ENCODE results near the gene AKT3. TPM values are rescaled to one million over a fixed set of nuclear protein-coding genes. Genes with fewer than 3 reads are reported as not detected.

AKT3 gene
- total and polyA plus RNA-seq, 2 experiments from 2014 or later, result 4.5 to 18.5 TPM

DNA sequence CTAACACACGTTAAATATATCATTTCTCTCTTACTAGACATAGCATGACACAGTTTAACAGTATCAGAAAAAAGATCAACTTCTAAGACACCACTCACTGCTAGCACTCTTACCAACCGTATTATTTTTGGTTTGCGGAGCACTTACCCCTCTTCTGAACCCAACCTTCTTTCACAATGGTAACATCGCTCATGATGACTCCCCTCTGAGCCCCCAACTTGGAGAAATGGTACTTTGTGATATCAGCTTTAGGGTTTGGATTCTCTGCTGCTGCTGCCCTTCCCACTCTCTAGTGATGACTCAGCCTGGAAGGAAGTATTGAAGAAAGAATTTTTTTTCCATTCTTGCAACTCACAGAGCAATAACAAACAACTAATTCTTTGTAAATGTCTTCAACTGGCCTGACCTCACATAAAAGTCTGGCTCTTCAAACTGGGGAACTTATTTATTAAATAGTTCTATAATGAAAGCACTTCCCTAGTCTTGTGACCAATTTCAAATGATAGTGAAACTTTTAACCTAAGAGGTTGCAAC, 7.0 kb downstream of the AKT3 start (continued):
- TF ChIP-seq, protein P1, sequence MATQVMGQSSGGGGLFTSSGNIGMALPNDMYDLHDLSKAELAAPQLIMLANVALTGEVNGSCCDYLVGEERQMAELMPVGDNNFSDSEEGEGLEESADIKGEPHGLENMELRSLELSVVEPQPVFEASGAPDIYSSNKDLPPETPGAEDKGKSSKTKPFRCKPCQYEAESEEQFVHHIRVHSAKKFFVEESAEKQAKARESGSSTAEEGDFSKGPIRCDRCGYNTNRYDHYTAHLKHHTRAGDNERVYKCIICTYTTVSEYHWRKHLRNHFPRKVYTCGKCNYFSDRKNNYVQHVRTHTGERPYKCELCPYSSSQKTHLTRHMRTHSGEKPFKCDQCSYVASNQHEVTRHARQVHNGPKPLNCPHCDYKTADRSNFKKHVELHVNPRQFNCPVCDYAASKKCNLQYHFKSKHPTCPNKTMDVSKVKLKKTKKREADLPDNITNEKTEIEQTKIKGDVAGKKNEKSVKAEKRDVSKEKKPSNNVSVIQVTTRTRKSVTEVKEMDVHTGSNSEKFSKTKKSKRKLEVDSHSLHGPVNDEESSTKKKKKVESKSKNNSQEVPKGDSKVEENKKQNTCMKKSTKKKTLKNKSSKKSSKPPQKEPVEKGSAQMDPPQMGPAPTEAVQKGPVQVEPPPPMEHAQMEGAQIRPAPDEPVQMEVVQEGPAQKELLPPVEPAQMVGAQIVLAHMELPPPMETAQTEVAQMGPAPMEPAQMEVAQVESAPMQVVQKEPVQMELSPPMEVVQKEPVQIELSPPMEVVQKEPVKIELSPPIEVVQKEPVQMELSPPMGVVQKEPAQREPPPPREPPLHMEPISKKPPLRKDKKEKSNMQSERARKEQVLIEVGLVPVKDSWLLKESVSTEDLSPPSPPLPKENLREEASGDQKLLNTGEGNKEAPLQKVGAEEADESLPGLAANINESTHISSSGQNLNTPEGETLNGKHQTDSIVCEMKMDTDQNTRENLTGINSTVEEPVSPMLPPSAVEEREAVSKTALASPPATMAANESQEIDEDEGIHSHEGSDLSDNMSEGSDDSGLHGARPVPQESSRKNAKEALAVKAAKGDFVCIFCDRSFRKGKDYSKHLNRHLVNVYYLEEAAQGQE (IDR thresholded peaks at IDR 0.05; ENCODE audit: unreplicated experiment), result no peak
- no peak for TF ChIP-seq EZH2phosphoT487 (IDR thresholded peaks at IDR 0.05; ENCODE audit: unreplicated experiment)

DNA sequence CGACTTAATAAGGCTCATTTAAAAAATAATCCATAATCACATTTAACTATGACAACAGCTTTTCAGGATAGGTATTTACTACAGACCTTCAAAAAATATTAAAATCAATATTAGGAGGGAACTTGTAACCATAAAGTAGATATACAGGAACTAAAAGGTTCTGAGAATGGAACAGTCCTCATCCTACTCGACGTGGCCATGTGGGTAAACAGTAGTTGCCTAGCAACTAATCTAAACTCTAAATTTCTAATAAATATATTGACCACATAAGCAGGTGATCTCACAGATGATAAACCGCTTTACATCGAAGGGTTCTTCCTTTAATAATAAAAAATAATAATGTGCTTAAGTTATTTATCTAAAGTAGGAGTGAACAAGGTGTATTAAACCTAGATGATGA, 7.9 kb downstream of the AKT3 start:
- peaks cover 58% of the 10 kb centered on the region for H3K79me2 ChIP-seq (replicated peaks; ENCODE audit: insufficient read depth)
- DNase-seq (ENCODE audit: low spot score) (no peak), ATAC-seq (no peak)
- H3F3A ChIP-seq (replicated peaks; ENCODE audit: low read depth), result no peaks in the 10 kb centered on the region
- Mint-ChIP-seq H3K9me3 (no peaks in the 10 kb centered on the region; the same call in 2 of the 3 replicates), H3K4me1 (peaks cover 8% of the 10 kb centered on the region), H3K27ac (no peak overlapping the region), H3K36me3 (ENCODE audit: low read depth) (peaks cover 6% of the 10 kb centered on the region; the same call in 2 of the 3 replicates), H3K4me3 (no peak overlapping the region), H3K27me3 (ENCODE audit: insufficient read depth, low read depth, poor library complexity) (no peaks in the 10 kb centered on the region)
- no peaks in the 10 kb centered on the region for H3K27me3 ChIP-seq (ENCODE audit: insufficient read depth)
- H3K4me1 ChIP-seq (ENCODE audit: insufficient read depth), result no peaks in the 10 kb centered on the region
- H3K36me3 ChIP-seq (ENCODE audit: insufficient read depth), result no peaks in the 10 kb centered on the region
- no peak overlapping the region for H3K27ac ChIP-seq (ENCODE audit: low read depth)
- H3K4me2 ChIP-seq, result no peak overlapping the region
- no peaks in the 10 kb centered on the region; the same call in 1 of the 2 replicates for H4K20me1 ChIP-seq (replicated peaks; ENCODE audit: insufficient read depth)
- no peaks in the 10 kb centered on the region for H3K9me2 ChIP-seq (ENCODE audit: insufficient read depth)
- H2AFZ ChIP-seq, result no peak overlapping the region
- no peak overlapping the region for H3K4me3 ChIP-seq
- TF ChIP-seq JUNB (IDR thresholded peaks at IDR 0.05; ENCODE audit: unreplicated experiment) (no peak), ZNF114 (CRISPR knock-in tag; IDR thresholded peaks at IDR 0.05) (no peak), CREB1 (CRISPR knock-in tag; IDR thresholded peaks at IDR 0.05; ENCODE audit: low read depth) (no peak), EZH2phosphoT487 (IDR thresholded peaks at IDR 0.05; ENCODE audit: unreplicated experiment) (no peak), EZH2 (IDR thresholded peaks at IDR 0.05; ENCODE audit: low read depth, unreplicated experiment) (no peak), STAT1 (IDR thresholded peaks at IDR 0.05; ENCODE audit: unreplicated experiment) (no peak), ZNF462 (CRISPR knock-in tag; IDR thresholded peaks at IDR 0.05) (no peak), POLR2AphosphoS5 (IDR thresholded peaks at IDR 0.05; ENCODE audit: low read depth) (no peak)
- TF ChIP-seq, protein P2, sequence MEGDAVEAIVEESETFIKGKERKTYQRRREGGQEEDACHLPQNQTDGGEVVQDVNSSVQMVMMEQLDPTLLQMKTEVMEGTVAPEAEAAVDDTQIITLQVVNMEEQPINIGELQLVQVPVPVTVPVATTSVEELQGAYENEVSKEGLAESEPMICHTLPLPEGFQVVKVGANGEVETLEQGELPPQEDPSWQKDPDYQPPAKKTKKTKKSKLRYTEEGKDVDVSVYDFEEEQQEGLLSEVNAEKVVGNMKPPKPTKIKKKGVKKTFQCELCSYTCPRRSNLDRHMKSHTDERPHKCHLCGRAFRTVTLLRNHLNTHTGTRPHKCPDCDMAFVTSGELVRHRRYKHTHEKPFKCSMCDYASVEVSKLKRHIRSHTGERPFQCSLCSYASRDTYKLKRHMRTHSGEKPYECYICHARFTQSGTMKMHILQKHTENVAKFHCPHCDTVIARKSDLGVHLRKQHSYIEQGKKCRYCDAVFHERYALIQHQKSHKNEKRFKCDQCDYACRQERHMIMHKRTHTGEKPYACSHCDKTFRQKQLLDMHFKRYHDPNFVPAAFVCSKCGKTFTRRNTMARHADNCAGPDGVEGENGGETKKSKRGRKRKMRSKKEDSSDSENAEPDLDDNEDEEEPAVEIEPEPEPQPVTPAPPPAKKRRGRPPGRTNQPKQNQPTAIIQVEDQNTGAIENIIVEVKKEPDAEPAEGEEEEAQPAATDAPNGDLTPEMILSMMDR (conservative IDR thresholded peaks at IDR 0.05; ENCODE audit: low read depth in 2 of 2), result no peak

All from GM23338 (cell line).